ENCODE measurements around the gene HOXA5. TPM values are rescaled to one million over a fixed set of nuclear protein-coding genes. Genes with fewer than 3 reads are reported as not detected.

The HOXA5 gene
- total RNA-seq, 2 experiments from 2014 or later: 3.4 to 7.4 TPM

DNA sequence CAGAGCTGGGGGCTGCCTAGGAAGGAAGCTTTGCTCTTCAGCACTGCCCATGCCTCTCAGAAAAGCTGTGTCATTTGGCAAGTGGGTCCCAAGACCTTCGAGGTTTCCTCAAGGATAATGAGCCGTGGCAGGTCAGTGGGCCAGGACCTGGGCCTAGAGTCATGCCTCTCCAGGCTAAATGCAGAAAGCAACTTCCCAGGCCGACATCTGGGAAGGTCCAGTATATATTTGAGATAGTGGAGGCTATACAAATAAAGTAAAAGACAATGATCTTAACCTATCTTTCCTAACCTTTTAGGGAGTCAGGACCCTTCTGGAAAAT, 33.0 kb upstream of the HOXA5 start:
- no peak overlapping the region for H3K27ac ChIP-seq (ENCODE audit: low read depth, low read length, poor library complexity, severe bottlenecking)
- no peaks in the 10 kb centered on the region for H3K79me2 ChIP-seq (ENCODE audit: insufficient read depth, low read depth, low read length)
- no peak overlapping the region for H3K4me2 ChIP-seq (ENCODE audit: low read length)
- H3K9me3 ChIP-seq (ENCODE audit: low read length): no peaks in the 10 kb centered on the region
- no peaks in the 10 kb centered on the region for H4K20me1 ChIP-seq (ENCODE audit: insufficient read depth, low read length)
- no TSS peak for BruUV-seq (replicated peaks)
- no peak for DNase-seq (ENCODE audit: low spot score)
- CTCF ChIA-PET (ENCODE audit: unreplicated experiment): no interaction called here
- TF ChIP-seq, protein P1, sequence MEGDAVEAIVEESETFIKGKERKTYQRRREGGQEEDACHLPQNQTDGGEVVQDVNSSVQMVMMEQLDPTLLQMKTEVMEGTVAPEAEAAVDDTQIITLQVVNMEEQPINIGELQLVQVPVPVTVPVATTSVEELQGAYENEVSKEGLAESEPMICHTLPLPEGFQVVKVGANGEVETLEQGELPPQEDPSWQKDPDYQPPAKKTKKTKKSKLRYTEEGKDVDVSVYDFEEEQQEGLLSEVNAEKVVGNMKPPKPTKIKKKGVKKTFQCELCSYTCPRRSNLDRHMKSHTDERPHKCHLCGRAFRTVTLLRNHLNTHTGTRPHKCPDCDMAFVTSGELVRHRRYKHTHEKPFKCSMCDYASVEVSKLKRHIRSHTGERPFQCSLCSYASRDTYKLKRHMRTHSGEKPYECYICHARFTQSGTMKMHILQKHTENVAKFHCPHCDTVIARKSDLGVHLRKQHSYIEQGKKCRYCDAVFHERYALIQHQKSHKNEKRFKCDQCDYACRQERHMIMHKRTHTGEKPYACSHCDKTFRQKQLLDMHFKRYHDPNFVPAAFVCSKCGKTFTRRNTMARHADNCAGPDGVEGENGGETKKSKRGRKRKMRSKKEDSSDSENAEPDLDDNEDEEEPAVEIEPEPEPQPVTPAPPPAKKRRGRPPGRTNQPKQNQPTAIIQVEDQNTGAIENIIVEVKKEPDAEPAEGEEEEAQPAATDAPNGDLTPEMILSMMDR (conservative IDR thresholded peaks at IDR 0.05; ENCODE audit: low read length): no peak
- no peak for TF ChIP-seq EZH2phosphoT487 (IDR thresholded peaks at IDR 0.05; ENCODE audit: borderline replicate concordance, low read depth, low read length)
- intact Hi-C loops (cut with micrococcal nuclease; ENCODE audit: unreplicated experiment): no loop called here
- H3K36me3 ChIP-seq (ENCODE audit: insufficient read depth, low read length): no peaks in the 10 kb centered on the region
- H3K4me1 ChIP-seq (ENCODE audit: insufficient read depth, low read length, poor library complexity, severe bottlenecking): no peaks in the 10 kb centered on the region
- POLR2A ChIA-PET: no interaction called here
- no peak overlapping the region for H3K4me3 ChIP-seq (ENCODE audit: low read depth, low read length, poor library complexity, severe bottlenecking)
- H3K9me2 ChIP-seq (ENCODE audit: insufficient read depth, low read length): no peaks in the 10 kb centered on the region
- no peak overlapping the region for H2AFZ ChIP-seq (ENCODE audit: low read length)

DNA sequence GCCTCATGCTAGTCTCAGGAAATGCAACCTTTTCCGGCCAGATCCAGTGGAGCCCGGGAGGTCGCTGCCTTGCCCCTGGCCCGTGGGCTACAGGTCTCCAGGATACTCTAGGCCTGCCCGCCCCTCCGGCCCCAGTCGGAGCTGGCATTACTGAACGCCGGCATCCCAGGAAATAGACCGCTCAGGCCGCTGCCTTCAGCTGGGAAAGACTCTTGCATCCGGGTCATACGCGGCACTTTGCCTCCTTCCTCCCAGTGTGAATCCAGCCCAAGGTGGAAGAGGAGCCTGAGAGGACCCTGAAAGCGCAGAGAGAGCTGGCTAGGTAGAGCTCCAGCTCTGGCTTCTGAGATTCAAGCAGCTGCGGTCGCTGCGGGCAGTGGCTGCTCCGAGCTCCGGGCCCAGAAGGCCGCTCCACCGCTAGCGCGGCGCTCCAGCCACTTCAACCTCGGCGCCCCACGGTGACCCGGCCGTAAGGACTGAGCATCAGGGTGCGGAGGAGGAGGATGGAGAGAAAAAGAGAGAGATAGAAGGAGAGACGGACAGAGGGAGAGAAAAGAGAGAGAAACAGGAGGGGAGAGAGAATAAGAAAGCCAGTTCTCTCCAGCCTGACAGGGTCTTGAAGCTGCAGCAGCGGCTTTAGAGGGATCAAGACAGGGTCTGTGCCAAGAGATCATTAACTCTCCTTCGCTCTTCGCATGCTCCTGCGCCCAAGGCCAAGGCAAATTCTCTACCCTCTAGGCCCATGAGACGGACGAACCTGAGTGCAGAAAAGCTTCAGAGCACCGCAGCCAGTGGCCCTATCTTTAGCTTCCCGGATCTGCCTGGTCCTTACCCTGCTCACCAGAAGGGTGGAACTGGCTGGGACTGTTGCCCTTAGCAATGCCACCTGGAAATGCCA, 32.4 kb upstream of the HOXA5 start:
- BruUV-seq (replicated peaks): no TSS peak
- DNase-seq (ENCODE audit: low spot score): no peak
- Histone ChIP-seq H3K4me2 (ENCODE audit: low read length) (no peak overlapping the region), H3K27ac (ENCODE audit: low read depth, low read length, poor library complexity, severe bottlenecking) (no peak overlapping the region), H3K4me1 (ENCODE audit: insufficient read depth, low read length, poor library complexity, severe bottlenecking) (no peaks in the 10 kb centered on the region), H3K4me3 (ENCODE audit: low read depth, low read length, poor library complexity, severe bottlenecking) (no peak overlapping the region), H3K79me2 (ENCODE audit: insufficient read depth, low read depth, low read length) (no peaks in the 10 kb centered on the region), H4K20me1 (ENCODE audit: insufficient read depth, low read length) (no peaks in the 10 kb centered on the region), H2AFZ (ENCODE audit: low read length) (no peak overlapping the region), H3K9me3 (ENCODE audit: low read length) (no peaks in the 10 kb centered on the region), H3K36me3 (ENCODE audit: insufficient read depth, low read length) (no peaks in the 10 kb centered on the region), H3K9me2 (ENCODE audit: insufficient read depth, low read length) (no peaks in the 10 kb centered on the region)
- TF ChIP-seq, protein P1 (conservative IDR thresholded peaks at IDR 0.05; ENCODE audit: low read length): no peak
- ChIA-PET CTCF (ENCODE audit: unreplicated experiment) (no interaction called here), POLR2A (no interaction called here)
- intact Hi-C loops (cut with micrococcal nuclease; ENCODE audit: unreplicated experiment): no loop called here

DNA sequence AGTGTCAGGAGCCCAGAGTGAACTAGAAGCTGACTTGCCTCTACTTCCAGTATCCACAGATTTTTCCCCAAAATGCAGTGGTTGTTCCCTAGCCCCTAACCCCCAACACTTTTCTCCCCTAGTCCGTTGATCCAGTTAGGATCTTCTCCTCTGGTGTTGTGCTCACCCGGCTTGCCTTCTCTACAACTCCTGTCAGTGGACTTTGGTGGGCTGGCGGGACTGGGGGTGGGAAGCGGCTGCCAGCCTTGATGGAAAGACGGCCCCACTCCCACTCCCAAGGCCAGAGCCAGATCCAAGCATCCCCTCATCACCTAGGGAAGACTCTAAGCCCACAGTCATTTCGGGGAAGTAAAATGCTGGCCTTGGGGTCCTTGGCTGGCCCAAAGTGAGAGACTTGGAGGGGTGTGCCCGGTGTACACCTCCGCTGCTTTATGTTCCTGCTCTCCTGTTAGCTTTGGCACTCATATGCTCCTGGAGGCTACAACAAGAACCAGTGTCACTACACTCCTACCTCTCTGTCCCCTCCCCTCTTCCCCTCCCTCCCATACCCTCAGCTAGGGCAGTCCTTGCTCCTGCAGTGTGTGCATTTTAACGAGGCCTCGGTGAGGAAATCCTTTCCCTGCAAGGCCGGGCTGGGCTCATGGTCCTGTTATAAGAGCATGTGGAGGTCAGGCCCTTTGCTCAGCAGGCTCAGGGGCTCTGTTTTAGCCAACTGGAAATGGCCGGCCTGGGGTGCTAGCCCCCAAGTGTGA, 31.6 kb upstream of the HOXA5 start:
- TF ChIP-seq, protein P1 (conservative IDR thresholded peaks at IDR 0.05; ENCODE audit: low read length): no peak
- no peak for TF ChIP-seq EZH2phosphoT487 (IDR thresholded peaks at IDR 0.05; ENCODE audit: borderline replicate concordance, low read depth, low read length)
- no peaks in the 10 kb centered on the region for H3K79me2 ChIP-seq (ENCODE audit: insufficient read depth, low read depth, low read length)
- no peak overlapping the region for H3K4me3 ChIP-seq (ENCODE audit: low read depth, low read length, poor library complexity, severe bottlenecking)
- no peak overlapping the region for H3K4me2 ChIP-seq (ENCODE audit: low read length)
- POLR2A ChIA-PET: no interaction called here
- no peaks in the 10 kb centered on the region for H3K9me2 ChIP-seq (ENCODE audit: insufficient read depth, low read length)
- no peak overlapping the region for H3K27ac ChIP-seq (ENCODE audit: low read depth, low read length, poor library complexity, severe bottlenecking)
- no TSS peak for BruUV-seq (replicated peaks)
- no peaks in the 10 kb centered on the region for H3K4me1 ChIP-seq (ENCODE audit: insufficient read depth, low read length, poor library complexity, severe bottlenecking)
- H3K36me3 ChIP-seq (ENCODE audit: insufficient read depth, low read length): no peaks in the 10 kb centered on the region
- CTCF ChIA-PET (ENCODE audit: unreplicated experiment): no interaction called here
- no peaks in the 10 kb centered on the region for H4K20me1 ChIP-seq (ENCODE audit: insufficient read depth, low read length)
- no peak overlapping the region for H2AFZ ChIP-seq (ENCODE audit: low read length)
- intact Hi-C loops (cut with micrococcal nuclease; ENCODE audit: unreplicated experiment): no loop called here
- no peaks in the 10 kb centered on the region for H3K9me3 ChIP-seq (ENCODE audit: low read length)
- no peak for DNase-seq (ENCODE audit: low spot score)

Data from OCI-LY7 (cell line).